ENCODE results near the gene SYNPR. TPM values are rescaled to one million over a fixed set of nuclear protein-coding genes. Genes with fewer than 3 reads are reported as not detected.

The SYNPR gene
- total and polyA plus RNA-seq, 12 donors, result 0.01 to 0.71 (median 0.43) TPM; not detected in 7

DNA sequence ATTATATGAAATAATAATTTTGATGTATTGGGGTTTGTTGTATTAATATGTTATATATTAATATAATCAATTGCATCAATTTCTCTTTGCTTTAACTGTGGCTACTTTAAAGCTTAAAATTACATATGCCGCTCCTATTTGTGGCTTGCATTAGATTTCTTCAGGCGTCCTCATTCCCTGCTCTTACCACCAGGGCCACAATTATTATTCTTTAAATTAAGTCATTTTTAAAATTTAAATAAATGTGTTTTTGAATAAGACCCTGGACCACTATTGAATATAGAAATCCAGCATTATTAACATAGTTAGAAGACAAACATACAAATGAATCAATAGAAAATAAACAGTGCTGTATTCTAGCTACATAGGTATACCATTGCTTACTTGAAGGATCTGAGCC lies 318.9 kb downstream of the SYNPR start:
- intact Hi-C loops (cut with DNase I), result no loop called here
- Histone ChIP-seq H3K27ac (no peak overlapping the region), H3K4me1 (no peaks in the 10 kb centered on the region), H3K27me3 (no peaks in the 10 kb centered on the region), H3K36me3 (no peaks in the 10 kb centered on the region), H3K9me3 (no peaks in the 10 kb centered on the region), H3K4me3 (no peak overlapping the region)
- no peak for ATAC-seq
- WGBS, 2 donors, result 69 to 89% methylated on average over 2 of the region's 2 CpGs
- DNase-seq, result no peak
- TF ChIP-seq, protein P1, sequence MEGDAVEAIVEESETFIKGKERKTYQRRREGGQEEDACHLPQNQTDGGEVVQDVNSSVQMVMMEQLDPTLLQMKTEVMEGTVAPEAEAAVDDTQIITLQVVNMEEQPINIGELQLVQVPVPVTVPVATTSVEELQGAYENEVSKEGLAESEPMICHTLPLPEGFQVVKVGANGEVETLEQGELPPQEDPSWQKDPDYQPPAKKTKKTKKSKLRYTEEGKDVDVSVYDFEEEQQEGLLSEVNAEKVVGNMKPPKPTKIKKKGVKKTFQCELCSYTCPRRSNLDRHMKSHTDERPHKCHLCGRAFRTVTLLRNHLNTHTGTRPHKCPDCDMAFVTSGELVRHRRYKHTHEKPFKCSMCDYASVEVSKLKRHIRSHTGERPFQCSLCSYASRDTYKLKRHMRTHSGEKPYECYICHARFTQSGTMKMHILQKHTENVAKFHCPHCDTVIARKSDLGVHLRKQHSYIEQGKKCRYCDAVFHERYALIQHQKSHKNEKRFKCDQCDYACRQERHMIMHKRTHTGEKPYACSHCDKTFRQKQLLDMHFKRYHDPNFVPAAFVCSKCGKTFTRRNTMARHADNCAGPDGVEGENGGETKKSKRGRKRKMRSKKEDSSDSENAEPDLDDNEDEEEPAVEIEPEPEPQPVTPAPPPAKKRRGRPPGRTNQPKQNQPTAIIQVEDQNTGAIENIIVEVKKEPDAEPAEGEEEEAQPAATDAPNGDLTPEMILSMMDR (IDR thresholded peaks at IDR 0.05), result no peak

DNA sequence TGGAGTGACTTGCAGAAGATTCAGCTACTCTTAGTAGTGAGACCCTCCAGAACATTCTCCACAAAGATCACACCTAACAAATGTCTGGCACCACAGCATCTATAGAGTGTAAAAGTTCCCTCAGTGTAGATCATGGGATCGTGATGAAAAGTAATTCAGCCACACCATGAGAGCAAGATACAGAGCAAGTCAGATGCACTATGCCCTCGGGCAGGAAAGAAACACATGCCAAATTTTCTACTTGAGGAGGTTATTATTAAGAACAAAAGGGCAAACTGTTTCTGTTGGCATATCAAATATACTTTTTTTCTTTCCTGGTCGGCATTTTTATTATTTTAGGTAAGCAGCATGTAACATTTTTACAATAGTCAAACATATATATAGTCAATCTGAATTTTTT lies 329.6 kb downstream of the SYNPR start:
- Histone ChIP-seq H3K27ac (no peak overlapping the region), H3K4me1 (no peaks in the 10 kb centered on the region), H3K9me3 (no peaks in the 10 kb centered on the region), H3K27me3 (peaks cover 0 to 6% (median 0%) of the 10 kb centered on the region in 7 donors), H3K4me3 (no peak overlapping the region), H3K36me3 (no peaks in the 10 kb centered on the region)
- 41 to 47% methylated on average over 3 of the region's 3 CpGs for WGBS, 2 donors
- ATAC-seq (no peak), DNase-seq (no peak)
- intact Hi-C loops (cut with DNase I), result no loop called here
- TF ChIP-seq, protein P1 (IDR thresholded peaks at IDR 0.05), result no peak

DNA sequence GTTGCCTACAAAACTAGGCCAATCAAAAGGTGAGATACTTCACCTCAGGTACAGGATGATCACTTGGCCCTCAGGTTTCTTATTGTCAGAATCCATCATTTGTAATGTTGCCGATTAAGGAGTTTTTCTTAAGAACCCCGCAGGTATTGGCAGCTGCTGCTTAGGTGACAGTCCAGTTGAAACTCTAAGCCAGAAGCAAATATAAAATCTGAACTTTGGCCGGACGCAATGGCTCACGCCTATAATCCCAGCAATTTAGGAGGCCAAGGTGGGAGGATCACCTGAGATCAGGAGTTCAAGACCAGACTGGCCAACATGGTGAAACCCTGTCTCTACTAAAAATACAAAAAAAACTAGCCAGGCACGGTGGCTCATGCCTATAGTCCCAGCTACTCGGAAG lies 331.3 kb downstream of the SYNPR start:
- Histone ChIP-seq H3K27ac (no peak overlapping the region), H3K4me1 (no peaks in the 10 kb centered on the region), H3K4me3 (no peak overlapping the region), H3K36me3 (no peaks in the 10 kb centered on the region), H3K9me3 (no peaks in the 10 kb centered on the region), H3K27me3 (peaks cover 0 to 6% (median 0%) of the 10 kb centered on the region in 7 donors)
- 89 to 93% methylated on average over 7 of the region's 7 CpGs for WGBS, 2 donors
- ATAC-seq, result no peak
- TF ChIP-seq, protein P1 (IDR thresholded peaks at IDR 0.05), result no peak
- DNase-seq, result no peak
- intact Hi-C loops (cut with DNase I), result no loop called here

DNA sequence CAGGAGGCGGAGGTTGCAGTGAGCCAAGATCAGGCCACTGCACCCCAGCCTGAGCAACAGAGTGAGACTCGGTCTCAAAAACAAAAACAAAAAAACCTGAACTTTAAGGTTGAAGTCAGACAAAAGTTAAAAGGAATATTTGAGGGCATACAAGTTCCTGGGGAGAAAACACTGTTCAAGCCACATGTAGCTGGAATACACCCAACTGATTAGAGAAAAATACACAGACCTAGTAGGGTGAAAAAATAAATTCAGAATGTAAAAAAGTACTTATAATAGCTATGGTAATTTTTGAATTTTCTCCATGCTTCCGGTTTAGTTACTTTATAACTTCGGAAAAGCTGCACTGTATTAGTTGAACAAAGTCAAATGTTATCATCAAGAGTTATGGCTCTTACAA lies 331.7 kb downstream of the SYNPR start:
- TF ChIP-seq, protein P1 (IDR thresholded peaks at IDR 0.05), result no peak
- Histone ChIP-seq H3K9me3 (no peaks in the 10 kb centered on the region), H3K4me1 (no peaks in the 10 kb centered on the region), H3K27ac (no peak overlapping the region), H3K27me3 (peaks cover 0 to 6% (median 0%) of the 10 kb centered on the region in 7 donors), H3K4me3 (no peak overlapping the region), H3K36me3 (no peaks in the 10 kb centered on the region)
- no peak for ATAC-seq
- intact Hi-C loops (cut with DNase I), result no loop called here
- no peak for DNase-seq
- WGBS, 2 donors, result 87 to 93% methylated on average over 4 of the region's 4 CpGs

Measured in heart right ventricle (tissue), 16 donors.